Measurements from ENCODE around the gene PPAT. TPM values are rescaled to one million over a fixed set of nuclear protein-coding genes. Genes with fewer than 3 reads are reported as not detected.

Gene PPAT
- total and polyA plus RNA-seq, 2 donors (not counting 3 experiments of a cell fraction or from before 2014, with no cell fraction given), result 4.3 to 25.5 TPM

- ChIA-PET CTCF (no interaction called here), POLR2A (no interaction called here)
- H3K4me3 ChIP-seq (replicated peaks in 1 of 3; ENCODE audit: insufficient read depth in 1 of 3, low read depth in 1 of 3, low read length in 3 of 3), result no peak overlapping the region
- no TSS peak for BruUV-seq (replicated peaks)
- H3K79me2 ChIP-seq (ENCODE audit: control insufficient read depth, insufficient read depth, low read length), result no peaks in the 10 kb centered on the region
- H3K27me3 ChIP-seq (ENCODE audit: control insufficient read depth in 2 of 2, insufficient read depth in 2 of 2, low read length in 2 of 2), result no peaks in the 10 kb centered on the region
- TF ChIP-seq FOS (IDR thresholded peaks at IDR 0.05; ENCODE audit: borderline replicate concordance, insufficient read depth, low read length) (no peak), EZH2 (IDR thresholded peaks at IDR 0.05; ENCODE audit: borderline replicate concordance, low read depth, low read length, severe bottlenecking) (no peak), MYC (IDR thresholded peaks at IDR 0.05; ENCODE audit: low read depth, low read length) (no peak), JUN (IDR thresholded peaks at IDR 0.05; ENCODE audit: borderline replicate concordance, insufficient read depth, insufficient read length, low read depth) (no peak), POLR2A (IDR thresholded peaks at IDR 0.05; ENCODE audit: low read depth, low read length) (no peak), POLR2AphosphoS5 (IDR thresholded peaks at IDR 0.05; ENCODE audit: insufficient read depth, low read depth, low read length) (no peak), GATA2 (IDR thresholded peaks at IDR 0.05; ENCODE audit: insufficient read depth, insufficient read length, low read depth, low read length) (no peak)
- TF ChIP-seq, protein P1, sequence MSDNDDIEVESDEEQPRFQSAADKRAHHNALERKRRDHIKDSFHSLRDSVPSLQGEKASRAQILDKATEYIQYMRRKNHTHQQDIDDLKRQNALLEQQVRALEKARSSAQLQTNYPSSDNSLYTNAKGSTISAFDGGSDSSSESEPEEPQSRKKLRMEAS (IDR thresholded peaks at IDR 0.05; ENCODE audit: insufficient read depth, insufficient read length), result no peak
- TF ChIP-seq, protein P2, sequence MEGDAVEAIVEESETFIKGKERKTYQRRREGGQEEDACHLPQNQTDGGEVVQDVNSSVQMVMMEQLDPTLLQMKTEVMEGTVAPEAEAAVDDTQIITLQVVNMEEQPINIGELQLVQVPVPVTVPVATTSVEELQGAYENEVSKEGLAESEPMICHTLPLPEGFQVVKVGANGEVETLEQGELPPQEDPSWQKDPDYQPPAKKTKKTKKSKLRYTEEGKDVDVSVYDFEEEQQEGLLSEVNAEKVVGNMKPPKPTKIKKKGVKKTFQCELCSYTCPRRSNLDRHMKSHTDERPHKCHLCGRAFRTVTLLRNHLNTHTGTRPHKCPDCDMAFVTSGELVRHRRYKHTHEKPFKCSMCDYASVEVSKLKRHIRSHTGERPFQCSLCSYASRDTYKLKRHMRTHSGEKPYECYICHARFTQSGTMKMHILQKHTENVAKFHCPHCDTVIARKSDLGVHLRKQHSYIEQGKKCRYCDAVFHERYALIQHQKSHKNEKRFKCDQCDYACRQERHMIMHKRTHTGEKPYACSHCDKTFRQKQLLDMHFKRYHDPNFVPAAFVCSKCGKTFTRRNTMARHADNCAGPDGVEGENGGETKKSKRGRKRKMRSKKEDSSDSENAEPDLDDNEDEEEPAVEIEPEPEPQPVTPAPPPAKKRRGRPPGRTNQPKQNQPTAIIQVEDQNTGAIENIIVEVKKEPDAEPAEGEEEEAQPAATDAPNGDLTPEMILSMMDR (IDR thresholded peaks at IDR 0.05; ENCODE audit: extremely low read depth in 1 of 2, insufficient read depth in 1 of 2, low read depth in 1 of 2, low read length in 2 of 2), result no peak
- H3K36me3 ChIP-seq (ENCODE audit: control insufficient read depth in 2 of 2, extremely low read depth in 1 of 2, insufficient read depth in 2 of 2, low read length in 2 of 2), result peaks cover 0 to 3% of the 10 kb centered on the region in 2 experiments
- H3K9me1 ChIP-seq (replicated peaks; ENCODE audit: control insufficient read depth, extremely low read depth, insufficient read depth, low read length), result no peaks in the 10 kb centered on the region
- H4K20me1 ChIP-seq (replicated peaks; ENCODE audit: control insufficient read depth, extremely low read depth, insufficient read depth, low read length), result no peaks in the 10 kb centered on the region
- no peak overlapping the region for H3K9ac ChIP-seq (replicated peaks; ENCODE audit: extremely low read depth, insufficient read depth, low read length)
- intact Hi-C loops (cut with micrococcal nuclease), result no loop called here
- FAIRE-seq (no peak), DNase-seq (ENCODE audit: low read depth, low spot score) (no peak)
- dilution Hi-C loops (cut with MboI; ENCODE audit: extremely low pct_ligation_motif_present, low sequenced_read_pairs), result no loop called here
- no peaks in the 10 kb centered on the region for H3K9me3 ChIP-seq (replicated peaks; ENCODE audit: control insufficient read depth, insufficient read depth, low read length)
- peaks cover 9% of the 10 kb centered on the region for H3K4me1 ChIP-seq (ENCODE audit: control insufficient read depth, extremely low read depth, insufficient read depth, low read length)
- no peak overlapping the region for H3K4me2 ChIP-seq (ENCODE audit: insufficient read depth, low read length)
- no peak overlapping the region for H2AFZ ChIP-seq (ENCODE audit: low read depth, low read length)
- H3K27ac ChIP-seq (ENCODE audit: insufficient read depth, low read depth, low read length), result no peak overlapping the region
Observed at GRCh38 chr4:56391270-56391669, 44.1 kb downstream of the PPAT start.
